NCI-H2171 (cell line): ENCODE measurements around the gene MSL3B.

Source experiments
- DNase-seq: peaks from one replicate; lab custom pipeline; 2025; lab: John Stamatoyannopoulos, UW

The MSL3B gene

DNA sequence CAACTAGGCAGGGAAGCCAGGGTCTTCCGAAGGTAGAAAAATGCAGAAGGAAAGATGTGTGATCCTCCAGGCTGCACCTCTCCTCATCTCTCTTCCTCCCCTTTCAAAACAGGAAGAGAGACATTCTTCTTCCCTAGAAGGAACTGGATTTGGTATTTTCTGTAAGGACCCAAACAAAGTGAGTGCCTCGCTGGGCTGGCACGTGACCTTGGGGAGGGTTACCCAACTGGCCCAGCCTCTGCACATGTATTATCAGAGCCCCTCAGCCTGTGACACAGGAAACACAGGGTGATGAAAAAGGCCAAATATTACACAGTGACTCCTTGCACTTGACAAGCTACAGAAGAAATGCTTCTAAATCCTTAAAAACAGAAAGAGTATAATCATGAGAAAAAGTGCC is 16.1 kb downstream of the MSL3B start:
- no peak for DNase-seq

DNA sequence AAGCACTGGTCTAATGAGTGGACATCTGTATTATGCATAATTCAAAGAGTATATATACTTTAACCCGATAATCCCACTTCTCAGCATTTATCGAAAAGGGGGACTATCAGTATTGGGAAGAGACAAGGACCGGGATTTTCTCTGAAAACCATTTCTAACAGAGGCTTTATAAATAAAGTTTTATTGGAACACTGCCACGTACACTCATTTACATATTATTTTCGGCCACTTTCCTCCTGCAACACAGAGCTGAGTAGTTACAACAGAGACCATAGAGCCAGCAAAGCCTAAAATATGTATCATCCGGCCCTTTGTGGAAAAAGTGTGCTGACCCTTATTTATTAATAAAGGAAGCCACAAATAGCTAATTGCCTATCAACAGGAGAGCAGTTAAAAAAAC is 17.0 kb downstream of the MSL3B start:
- DNase-seq = no peak

DNA sequence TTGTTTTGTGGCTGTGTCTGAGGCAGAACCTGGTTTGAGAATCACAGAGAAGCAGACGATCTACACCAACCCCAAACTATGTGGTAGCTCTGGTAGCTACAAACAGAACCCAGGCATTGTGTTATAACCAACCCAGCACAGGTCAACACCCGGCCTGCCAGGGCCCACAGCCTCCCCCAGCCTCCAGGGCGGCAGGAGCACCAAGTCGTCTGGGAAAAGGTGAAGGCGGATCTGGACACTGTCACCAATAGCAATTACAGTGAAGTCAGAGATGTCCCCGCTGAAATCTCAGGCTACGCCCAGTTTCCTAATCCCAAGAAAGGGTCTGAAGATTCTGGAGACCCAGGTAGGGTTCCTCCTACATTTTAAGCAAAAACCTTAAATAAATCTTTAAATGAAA is 17.4 kb downstream of the MSL3B start:
- no peak for DNase-seq

DNA sequence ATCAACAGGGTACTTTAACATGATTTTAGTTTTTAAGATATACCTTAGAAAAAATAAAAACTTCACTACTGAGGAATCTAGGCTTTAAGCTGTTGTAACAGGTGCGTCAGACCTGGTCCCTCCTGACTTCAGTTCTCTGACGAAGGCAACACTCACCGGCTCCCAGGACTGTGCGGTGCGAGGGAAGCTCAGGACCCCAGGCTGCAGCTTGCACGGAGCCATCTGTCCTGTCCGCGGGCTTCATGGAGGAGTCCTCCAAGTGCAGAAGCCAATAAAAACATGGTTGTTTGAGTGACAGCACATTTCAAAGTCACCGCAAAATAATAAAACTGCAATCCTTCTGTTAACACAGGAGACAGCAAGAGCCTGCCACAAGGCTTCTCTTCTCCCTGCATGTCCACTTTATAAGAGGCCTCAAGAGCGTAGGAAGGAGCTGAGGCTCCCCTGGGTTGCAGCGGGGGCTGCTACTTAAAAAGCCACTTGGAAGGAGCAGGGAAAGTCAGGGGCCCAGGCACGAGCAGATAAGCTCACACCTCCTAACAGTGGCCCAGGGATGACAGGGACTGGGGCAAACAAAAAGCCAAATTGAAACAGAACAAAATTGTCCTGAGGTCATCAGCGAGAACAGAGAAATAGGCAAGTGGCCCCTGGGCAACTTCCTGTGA is 18.4 kb downstream of the MSL3B start:
- DNase-seq = no peak

DNA sequence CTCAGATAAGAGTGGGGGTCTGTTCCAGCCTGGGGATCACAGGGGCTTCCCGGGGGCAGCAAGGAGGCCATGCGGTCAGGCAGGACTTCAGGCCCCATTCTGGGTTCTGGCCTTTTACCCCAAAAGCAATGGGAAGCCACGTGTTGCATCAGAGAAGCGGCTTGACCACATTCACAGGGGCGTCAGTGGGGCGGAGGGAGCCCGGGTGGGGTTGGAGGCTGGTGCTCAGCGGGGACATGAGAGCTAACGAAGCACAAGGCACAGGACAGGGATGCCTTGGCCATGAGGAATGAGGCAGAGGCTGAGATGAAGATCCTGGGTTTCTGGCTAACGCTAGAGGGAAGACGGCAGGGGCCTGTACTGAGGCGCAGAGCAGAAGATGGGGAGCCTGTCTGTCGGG is 19.9 kb downstream of the MSL3B start:
- no peak for DNase-seq

DNA sequence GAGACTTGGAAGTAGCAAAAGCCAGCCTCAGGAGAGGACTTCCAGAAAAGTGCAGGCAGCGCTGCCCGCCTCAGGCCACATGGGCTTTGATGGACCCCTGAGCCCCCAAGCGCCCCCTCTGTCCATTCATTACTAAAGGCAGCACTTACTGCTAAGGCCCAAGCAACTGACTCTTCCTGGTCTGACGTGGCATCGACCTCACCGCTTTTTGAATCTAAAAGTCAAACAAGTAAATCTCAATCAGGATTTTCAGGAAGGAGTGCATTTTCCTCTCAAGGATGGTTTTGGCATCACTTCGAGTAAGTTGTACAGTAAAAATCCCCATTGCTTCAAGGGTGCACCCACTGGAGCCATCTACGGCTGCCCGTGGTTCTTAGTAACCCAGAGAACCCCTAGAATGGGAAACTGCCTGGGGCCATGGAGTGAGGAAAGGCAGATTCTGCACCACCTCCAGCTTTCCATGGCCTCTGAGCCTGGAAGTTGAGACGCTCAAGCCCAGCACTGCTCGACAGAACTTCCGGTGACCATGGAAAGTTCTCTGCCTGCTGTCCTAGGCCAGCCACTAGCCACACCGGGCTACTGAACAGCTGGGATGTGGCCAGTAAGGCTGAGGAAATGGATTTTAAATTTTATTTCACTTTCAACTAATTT is 20.8 kb downstream of the MSL3B start:
- DNase-seq = no peak

DNA sequence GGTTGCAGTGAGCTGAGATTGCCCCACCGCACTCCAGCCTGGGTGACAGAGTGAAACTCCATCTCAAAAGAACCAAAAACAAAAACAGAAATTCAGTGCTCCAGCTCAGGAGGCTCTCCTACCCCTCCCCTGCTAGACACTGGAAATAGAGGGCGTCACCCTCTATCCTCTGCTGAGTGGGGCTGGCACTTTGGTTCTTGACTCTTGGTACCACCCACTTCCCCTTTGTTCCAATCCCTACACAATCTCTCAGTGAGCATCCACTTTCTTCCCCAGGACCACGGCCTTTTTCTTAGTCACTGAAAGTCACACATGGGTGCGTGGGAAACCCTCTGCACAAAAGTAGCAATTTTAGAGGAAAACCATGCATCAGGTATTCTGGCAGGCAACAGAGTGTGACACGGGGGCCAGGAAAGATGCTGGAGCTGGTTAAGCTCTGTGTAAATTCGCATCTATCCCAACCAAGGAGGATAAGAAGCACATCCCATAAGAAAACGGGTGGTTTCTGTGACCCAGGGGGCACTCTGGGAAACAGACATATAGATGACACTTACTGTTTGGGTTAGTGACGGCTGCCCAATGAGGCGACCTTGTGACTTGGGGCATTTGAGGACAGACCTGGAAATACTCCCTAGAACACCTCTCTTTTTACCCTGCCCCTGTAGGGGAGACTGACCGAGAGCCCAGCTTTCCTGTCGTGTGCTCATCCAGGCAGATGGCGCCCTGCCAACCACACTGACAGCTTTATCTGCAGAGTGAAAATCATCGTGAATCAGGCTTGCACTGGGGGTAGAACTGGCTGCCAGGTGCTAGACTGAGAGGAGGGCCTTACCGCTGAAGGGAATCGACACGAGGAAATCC is 21.6 kb downstream of the MSL3B start:
- DNase-seq = no peak

DNA sequence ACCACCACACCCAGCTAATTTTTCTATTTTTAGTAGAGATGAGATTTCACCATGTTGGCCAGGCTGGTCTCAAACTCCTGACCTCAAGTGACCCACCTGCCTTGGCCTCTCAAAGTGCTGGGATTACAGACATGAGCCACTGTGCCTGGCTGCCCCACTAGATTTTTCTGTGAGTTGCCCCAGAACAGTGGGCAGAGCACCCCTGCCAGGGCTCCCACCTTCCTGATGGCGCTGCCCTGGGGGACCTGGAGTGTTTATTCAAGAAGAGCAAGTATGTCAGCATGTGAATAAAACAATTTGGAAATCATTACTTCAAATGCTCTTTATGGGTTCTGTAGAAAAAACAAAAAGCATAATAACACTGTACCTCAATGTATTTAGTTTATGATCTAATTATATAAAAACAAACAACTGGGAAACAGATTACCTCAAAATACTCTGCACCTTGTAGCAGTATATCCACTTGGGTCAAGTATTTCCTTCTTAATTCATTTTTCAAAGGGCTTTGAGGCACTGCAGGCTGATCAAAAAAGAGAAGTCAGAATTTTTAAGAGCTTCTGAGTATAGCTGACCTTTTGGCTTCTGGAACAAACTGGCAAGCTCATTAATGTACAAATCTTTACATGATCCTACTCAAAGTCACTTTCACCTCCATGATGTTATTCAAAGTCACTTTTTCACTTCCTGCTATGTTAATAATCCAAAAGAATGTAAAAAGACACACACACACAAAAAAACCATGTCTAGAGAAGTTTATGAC is 22.7 kb downstream of the MSL3B start:
- DNase-seq = no peak

DNA sequence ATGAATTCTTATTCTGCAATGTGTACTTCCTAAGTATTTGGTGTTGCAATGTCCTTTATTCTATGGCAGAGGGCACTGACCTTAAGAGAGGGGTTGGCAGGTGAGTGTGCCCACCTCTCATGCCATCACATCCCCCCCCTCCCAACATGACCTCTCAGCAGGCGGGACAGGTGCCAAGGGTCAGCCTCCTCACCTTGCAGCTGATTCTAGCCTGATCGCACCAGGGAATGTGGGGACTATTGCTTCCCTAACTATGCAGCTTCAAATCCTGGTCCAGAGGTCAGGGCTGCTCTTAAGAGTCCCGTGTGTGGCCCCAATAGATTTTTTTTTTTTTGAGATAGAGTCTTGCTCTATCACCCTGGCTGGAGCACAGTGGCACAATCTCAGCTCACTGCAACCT is 23.4 kb downstream of the MSL3B start:
- DNase-seq = no peak

DNA sequence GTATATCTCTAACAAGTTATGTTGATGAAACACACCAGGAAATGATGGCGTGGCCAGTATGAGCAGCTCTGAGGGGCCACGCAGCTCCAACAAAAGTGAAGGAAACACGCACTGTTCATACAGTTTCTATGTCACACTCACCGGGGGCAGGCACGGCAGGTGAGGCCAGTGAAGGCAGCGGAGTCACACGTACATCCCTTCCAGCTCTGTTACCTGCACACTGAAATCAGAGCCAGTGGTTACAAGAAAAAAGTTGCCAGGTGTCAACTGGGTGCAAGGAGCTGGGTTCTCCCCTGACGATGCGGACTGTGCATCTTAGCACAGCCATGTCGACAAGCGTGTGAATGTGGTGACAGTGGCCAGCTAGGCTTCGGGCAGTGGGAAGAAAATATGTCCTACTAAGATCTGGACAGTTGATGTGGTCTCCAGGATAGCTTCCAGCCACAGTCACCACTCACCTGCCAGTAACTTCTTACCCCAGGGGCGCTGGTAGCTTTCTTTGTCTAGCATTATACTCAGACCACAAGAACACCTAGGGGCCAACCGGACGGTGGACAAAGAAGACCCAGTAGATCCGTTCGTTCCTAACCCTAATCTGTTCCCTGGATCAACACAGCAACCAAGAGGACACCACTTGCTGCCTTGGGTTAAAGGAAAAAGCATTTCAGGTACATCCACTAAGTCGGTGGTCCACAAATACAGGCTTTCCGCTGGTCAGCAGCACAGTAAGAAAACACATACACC is 23.9 kb downstream of the MSL3B start:
- no peak for DNase-seq

DNA sequence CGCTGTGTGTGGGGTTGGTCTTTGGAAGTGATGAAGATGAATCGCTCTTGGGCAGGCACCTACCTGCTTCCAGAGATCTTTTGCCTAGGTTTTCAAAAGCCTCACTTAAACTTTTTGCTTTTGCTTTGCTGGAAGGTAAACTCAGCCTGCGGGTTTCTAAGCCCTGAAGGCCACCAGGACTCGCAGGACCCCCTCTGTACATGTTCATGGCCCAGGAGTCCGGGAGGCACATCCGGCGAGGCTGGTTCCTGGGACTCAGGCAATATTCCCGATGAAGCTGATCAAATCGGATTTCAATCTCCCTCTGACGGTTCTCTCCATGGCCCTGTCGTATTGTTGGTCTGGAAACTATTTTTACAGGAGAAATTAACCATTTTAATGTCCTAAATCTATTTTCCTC is 27.0 kb downstream of the MSL3B start:
- no peak for DNase-seq

DNA sequence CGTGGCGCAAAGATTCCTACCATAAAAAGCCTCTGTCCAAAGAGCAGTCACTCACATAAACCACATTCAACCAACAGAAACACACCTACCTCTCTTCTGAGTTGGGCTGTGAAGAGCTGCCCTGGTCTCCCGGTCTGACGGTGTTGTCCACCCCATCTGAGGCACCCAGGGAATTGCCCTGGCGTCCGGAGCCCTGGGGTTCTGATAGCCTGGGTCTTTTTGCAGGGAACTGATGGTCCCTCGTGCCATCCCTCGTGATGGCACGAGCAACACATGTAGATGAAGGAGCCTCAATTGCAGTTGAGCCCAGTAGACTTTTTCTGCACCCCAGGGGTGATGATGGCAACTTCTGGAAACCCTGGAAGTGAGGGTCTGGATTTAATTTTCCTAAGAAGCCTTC is 27.7 kb downstream of the MSL3B start:
- no peak for DNase-seq

DNA sequence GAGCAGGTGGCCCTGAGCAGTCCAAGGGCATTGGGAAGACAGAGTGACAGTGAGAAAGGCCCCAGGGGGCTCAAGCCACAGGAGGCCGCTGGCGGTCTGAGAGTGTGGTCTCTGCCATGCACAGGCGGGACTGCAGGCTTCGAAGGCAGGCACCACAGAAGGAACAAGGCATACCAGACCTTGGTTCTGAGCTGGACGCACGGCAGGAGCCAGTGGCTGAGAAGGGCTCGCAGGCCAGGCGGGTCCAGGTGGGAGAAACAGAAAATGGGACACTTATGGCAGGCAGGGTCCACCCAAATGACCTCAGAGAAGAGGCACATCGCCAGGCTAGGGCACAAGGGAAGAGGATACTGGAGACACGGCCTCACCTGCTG is 28.8 kb downstream of the MSL3B start:
- DNase-seq = no peak

DNA sequence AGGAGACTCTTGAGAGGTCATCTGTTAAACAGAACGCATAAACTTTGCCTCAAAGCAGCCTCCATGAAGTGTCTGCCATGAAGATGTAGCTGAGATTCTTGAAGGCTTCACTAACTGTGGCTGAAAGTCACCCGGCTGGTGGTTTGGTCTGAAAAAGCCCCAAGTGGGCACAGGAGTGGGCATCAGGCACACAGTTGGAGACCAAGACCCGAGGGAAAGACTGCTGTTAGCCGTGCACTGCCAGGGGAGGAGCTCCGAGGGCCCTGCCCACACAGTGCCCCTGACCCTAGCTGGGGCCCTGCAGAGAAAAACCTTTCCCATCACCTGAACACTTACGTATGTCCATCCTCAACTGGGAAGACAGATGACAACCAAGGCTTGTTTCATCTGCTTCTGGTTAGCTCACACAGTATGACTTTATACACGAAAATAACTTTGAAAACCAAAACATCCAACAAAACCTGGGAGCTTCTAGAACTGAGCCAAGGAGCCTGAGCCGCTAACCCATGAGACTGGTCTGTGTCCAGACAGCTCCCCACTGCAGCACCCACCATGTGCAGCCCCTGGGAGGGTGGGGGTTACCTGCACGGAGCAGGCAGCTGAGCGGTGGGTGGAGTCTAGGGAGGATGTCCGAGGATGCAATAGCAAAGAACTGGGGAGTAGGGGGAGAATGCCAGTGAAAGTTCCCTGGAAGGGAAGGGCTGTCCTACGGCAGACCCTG is 29.3 kb downstream of the MSL3B start:
- DNase-seq = no peak

DNA sequence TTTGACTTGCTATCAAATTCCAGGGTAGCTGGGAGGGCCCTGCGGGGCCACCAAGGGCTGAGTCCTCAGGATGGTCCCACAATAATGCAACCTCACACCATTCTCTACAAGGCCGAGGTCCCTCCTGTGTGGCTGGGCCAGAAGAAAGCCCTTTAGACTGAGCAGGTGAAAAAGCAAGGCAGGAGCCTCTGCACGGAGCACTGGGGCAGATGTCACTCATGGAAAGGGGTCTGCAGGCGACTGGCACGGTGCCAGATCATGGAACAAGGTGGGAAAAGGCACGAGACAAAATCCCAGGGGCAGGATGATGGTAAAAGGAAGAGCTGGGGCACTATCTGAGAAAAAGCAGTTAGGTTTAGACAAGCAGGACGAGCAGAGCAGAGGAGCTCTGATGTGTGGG is 29.9 kb downstream of the MSL3B start:
- DNase-seq = no peak

DNA sequence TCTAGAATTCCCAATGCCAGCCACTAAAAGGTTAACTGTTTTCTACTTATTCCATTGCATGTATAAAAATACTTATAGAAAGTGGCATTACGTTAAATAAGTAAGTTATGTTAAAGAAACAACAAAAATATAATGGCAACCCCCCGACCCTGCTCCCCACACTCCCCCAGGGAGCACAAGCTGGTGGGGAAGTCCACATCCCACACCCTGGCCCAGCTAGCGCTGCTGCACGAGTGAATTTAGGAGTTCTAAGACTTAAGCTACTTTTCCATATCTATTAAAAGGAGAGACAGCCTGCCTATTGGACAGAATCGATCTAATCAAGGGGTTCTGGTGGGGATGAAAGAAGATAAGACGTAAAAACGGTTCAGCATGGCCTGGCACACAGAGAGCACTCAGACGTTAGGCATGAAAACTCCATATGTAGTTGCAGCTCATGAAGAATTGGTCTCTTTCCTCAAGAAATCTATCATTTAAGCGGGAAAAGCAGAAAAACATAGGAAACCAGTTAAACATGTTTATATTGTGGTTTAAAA is 30.4 kb downstream of the MSL3B start:
- DNase-seq = no peak

DNA sequence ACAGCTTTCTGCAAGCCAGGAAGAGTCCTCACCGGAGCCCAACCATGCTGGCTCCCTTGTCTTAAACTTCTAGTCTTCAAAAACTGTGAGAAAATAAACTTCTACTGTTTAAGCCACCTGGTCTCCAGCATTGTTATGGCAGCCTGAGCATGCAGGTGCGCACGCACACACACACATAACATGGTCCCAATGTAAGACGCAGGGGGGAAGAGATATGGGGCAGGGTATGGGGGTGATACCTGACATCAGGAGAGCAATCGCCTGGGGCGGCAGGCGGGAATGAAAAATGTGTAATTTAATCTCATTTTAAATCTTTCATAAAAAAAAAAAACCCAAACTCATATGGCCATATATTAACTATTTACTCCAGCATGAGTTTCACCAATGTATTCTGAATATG is 31.8 kb downstream of the MSL3B start:
- DNase-seq = no peak

DNA sequence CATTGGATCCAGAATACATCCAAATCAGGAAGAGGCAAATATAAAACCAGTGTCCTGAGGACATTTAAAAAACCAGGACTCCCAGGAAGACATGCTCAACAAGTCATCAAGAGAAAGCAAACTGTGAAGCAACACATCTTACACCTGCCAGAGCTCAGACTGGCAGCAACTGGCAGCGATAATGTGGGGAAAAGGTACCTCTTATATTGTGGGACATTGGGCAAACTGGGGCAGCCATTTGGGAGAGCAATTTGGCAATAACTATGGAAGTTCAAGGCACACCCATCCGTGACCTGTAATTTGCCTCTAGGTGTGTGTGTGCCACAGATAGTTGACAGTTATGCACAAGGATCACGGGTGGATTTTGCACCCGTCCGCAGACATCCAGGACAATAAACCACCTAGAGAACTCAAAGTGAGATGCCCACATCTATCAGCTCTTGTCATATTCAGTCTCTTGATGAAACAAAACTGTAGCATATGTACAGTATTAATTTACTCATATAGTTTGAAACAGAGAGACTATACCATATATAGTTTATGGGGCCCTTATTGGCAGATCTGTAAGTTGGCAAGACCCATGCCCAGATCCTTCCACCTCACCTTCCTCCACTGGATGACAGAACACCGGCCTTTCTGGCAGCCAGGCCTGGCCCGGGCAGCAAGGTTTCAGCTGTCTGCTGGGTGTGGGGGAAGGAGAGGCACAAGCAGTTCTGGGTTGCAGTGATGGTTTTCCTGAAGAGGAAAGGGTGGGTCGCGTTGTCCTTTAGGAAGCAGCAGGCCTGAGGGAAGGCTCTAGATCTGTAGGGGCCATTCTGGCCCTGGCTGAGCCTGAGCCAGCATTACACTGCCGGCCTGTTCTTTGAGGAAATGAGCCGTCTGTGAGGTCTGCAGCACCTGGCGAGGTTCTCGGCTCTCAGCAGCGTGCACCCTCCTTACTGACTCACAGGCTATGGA is 32.7 kb downstream of the MSL3B start:
- no peak for DNase-seq

DNA sequence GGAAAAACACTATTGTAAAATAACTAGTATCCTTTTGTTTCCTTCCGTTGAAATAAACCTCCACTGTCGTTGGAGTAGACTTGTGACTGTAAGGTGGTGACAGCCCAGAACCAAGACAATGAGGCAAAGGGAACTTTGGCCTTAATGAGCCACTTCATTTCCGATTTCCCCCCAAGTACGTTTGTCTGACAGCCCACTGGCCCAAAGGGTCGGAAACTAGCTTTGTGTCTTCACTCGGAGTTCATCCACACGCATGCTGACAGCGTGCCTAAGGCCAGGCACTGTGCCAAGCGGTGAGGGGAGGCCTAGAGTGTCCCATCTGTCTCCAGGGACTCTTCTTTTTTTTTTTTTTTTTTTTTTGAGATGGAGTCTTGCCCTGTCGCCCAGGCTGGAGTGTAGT is 34.8 kb downstream of the MSL3B start:
- peak; percentile 41 for DNase-seq

DNA sequence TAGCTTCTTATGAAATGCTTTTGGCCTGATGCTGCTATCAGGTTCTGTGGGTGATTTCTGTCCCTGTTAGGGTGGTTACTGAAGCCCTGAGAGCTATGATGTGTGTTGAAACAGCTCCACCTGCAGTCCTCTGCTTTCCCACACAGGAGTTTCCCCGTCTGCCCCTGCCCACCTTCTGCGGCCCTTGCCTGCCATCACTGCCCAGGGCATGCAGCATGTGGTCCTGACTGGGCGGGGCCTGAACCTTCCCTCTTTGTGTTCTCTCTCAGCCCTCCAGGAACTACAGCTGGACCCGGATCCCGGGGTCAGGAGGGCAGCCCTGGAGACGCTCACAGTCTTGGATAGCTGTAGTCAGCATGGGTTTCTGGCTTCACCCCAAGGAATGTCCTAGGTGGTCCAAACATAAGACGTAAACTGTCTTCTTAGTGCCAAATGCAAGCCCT is 35.3 kb downstream of the MSL3B start:
- DNase-seq = no peak
